Hematopoietic multipotent progenitor cell treated with erythropoietin and hydrocortisone succinate and interleukin-3 and kit ligand, for 4 days (in vitro differentiated cells): ENCODE results near the gene RALB.
"Not testable (repeated sequence)": the region's sequence is repeated elsewhere in the genome, so short reads cannot be mapped to it uniquely, and the experiment has no call there.

Source experiments
- DNase-seq: peaks from one replicate; pipeline ENCODE4 v3.0.0-alpha.2; 2015

Gene RALB

DNA sequence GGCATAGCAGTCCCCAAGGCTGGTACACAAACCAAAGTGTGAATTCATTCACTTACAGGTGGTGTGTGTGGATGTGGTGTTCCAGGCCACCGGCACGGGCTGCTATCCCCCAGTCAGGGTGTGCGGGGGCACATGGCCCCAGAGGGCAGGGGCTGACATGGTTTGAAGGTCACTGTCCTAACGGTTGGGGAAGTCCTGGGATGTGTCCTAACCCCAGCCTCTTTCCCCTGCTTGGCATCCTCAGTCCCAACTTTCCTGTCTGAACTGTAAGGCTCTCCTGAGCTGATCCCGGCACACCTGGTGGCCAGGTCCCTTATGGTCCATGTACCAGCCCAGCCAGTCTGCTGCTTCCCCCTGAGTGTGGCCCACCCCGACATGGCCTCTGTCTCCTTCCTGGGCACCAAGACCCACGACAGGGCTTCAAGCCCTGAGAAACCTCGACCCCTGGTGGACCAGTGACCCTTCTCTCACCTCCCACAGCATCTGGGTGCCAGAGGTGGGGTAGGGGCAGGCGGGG lies 27.0 kb upstream of the RALB start:
- DNase-seq: no peak

- no peak for DNase-seq
These were observed 26.3 kb upstream of the RALB start for GRCh38 chr2:120226316-120226715.

GRCh38 chr2:120227111-120227991 lies 25.3 kb upstream of the RALB start:
- DNase-seq: peak; percentile 68

GRCh38 chr2:120228503-120228902 lies 24.1 kb upstream of the RALB start:
- peak; percentile 53 for DNase-seq

GRCh38 chr2:120229341-120229740 lies 23.3 kb upstream of the RALB start:
- no peak for DNase-seq

GRCh38 chr2:120230515-120231471 lies 21.9 kb upstream of the RALB start:
- DNase-seq: no peak

DNA sequence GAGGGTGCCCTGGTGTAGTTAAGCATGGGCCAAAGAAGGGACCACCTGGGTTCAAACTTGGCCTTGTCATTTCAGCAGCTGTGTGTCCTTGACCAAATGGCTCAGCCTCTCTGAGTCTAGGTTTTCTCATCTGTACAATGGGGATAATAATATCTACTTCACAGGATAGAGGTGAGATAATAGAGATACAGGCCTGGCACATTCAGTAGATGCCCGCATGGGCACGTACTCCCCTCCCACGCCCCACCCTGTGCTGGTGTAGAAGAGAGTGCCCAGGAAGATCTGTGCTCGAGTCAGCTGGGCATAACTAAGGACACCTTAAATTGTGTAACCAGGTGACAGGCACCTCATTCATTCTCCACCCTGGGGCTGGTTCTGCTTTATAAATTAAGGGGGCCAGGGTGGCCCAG lies 21.1 kb upstream of the RALB start:
- DNase-seq: no peak

- peak; percentile 74 for DNase-seq
These were observed 20.5 kb upstream of the RALB start for GRCh38 chr2:120231974-120232635.

DNA sequence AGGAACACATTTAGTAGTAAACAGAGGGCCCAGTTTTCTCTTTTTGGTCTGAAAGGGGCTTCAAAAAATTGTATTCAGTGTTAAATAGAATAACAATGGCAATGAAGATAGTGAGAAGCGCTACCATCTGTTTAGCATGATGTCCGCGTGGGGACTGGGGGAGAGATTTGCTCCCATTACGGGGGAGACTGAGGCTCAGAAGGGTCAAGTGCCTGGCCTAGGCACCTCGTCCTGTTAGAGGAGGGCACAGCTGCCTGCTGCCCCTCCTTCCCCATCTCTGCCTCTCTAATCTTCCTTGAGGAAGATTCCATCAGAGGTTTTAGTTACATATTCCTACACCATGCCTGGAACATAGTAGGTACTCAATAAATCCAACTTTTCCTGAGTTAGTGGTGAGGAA lies 19.4 kb upstream of the RALB start:
- DNase-seq: no peak

- not testable (repeated sequence) for DNase-seq
These were observed 17.5 kb upstream of the RALB start for GRCh38 chr2:120235158-120235557.

DNA sequence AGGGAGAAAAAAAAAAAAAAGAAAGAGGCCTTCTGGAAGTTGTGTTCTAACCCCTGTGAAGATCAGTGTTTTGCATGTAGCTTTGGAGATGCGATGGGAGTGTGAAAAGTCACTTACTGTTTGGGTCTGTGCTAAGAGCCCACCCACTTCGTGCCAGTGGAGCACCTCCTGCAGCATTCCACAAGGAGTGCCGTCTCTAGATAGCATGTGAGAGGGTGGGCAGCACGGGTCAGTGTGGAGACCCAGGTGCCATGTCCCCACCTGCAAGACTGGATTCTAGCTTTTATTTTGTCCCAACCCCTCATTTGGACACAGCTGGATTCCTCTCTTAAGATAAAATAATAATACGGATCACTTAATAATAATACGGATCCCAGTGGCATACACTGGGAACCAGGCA lies 17.0 kb upstream of the RALB start:
- no peak for DNase-seq

DNA sequence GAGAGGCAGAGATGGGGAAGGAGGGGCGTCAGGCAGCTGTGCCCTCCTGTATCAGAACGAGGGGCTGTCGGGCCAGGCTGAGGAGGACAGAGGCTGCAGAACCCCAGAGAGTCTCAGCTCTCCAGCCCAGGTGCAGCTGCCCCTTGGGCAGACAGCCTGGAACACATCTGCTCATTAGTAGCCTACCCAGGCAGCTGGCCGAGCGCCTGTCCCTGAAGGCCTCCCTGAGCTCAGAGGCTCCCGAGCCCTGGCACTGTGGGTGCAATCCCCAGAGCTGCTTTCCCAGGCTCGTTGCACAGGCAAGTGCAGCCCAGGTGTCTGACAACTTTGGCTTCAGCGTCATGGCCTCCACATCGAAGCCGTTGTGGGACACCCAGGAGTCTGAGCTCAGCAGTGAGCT lies 16.3 kb upstream of the RALB start:
- DNase-seq: no peak

- DNase-seq: no peak
These were observed 15.9 kb upstream of the RALB start for GRCh38 chr2:120236791-120237190.

DNA sequence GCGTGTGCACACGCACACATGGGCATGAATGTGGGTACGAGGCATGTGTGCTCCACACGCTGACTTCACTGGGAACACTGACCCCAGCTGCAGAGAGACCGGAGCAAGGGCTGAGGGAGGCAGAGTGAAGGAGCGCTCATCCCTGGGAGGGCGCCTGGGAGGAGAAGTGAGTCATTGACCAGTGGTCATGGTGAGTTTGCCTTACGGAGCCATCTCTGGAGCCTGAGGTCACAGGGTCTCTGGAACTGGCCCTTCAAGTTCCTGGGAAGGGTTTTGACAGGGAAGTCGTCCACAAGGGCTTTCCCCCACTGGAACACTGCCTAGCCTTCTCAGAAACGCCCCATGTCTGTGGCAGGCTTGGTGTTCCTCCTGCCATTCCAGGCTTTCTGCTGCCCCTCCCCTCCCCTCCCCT lies 15.2 kb upstream of the RALB start:
- DNase-seq: no peak

- DNase-seq: no peak
These were observed 13.7 kb upstream of the RALB start for GRCh38 chr2:120238728-120239487.

- no peak for DNase-seq
These were observed 13.0 kb upstream of the RALB start for GRCh38 chr2:120239488-120240287.

DNA sequence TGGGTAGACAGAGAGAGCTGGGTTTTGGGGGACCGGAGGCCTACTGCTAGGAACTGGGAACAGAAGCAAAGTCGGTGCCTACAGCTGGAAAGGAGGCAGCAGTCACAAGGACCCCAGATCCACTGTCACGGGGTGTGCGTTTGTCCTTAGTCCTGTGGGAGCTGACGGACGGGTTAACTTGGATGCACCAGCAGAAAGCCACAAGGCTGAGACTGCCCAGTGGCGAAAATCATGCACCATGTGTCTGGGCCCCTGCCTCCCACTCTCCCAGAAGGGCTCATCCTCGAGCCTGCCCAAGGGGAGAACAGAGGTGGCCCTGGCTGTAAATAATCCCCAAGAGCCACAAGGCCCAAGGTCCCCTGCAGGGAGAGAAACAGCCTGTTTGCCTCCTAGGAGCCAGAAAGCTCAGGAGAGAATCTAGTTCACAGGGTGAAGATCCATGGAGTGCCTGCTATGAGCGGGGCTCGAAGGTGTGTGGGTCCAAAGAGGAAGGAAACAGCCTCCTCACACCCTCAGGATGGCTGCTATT lies 11.7 kb upstream of the RALB start:
- DNase-seq: no peak

DNA sequence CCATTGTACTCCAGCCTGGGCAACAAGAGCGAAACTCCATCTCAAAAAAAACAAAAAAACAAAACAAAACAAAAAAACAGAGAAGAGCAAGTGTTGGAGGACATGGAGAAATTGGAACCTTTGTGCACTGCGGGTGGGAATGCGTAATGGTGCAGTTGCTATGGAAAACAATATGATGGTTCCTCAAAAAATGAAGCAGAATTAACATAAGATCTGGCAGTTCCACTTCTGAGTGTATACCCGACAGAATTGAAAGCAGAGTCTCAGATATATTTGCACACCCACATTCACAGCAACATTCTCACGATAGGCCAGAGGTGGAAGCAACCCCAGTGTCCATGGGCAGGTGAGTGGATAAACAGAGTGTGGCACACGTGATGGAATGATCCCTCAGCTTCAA lies 11.0 kb upstream of the RALB start:
- no peak for DNase-seq

DNA sequence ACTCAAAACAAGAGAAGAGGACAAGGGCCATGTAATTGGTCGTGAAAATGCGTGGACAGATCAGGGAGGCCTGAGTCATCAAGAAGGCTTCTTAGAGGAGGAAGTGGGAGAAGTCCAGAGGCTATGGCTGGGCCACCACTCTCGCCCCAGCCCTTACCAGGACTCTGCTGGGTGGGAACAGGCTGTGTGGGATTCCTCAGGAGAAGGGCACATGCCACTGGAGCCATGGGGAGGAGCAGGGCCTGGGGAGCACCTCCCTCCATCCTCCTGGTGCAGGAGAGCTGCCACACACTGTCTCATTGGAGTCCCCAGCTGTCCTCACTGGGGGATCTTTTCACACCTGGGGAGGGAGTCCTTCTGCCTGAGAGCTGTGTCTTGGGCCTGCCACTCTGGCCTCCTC lies 9.4 kb upstream of the RALB start:
- no peak for DNase-seq

- DNase-seq: no peak
These were observed 8.6 kb upstream of the RALB start for GRCh38 chr2:120243875-120244553.
